8988T (cell line): ENCODE data around the gene MRPL36.
"Not testable (repeated sequence)": the region's sequence is repeated elsewhere in the genome, so short reads cannot be mapped to it uniquely, and the experiment has no call there.

Experiments used
- DNase-seq: peaks from one replicate; pipeline ENCODE4 v3.0.0; 2011

Gene MRPL36

GRCh38 chr5:1799602-1800471, at the start of gene MRPL36:
TSS of gene MRPL36 (minus strand) at chr5:1799837. CDS start at chr5:1798935, 902 bp downstream.
- peak; percentile 99 for DNase-seq

- DNase-seq: no peak
Measured at GRCh38 chr5:1847611-1848010, 48.0 kb upstream of the MRPL36 start.

- no peak for DNase-seq
Measured at GRCh38 chr5:1847056-1847455, 47.4 kb upstream of the MRPL36 start.

GRCh38 chr5:1846583-1846982, 46.9 kb upstream of the MRPL36 start:
- DNase-seq: no peak

- DNase-seq: no peak
Measured at GRCh38 chr5:1845696-1846095, 46.1 kb upstream of the MRPL36 start.

- no peak for DNase-seq
Measured at GRCh38 chr5:1844708-1845436, 45.2 kb upstream of the MRPL36 start.

GRCh38 chr5:1843761-1844160, 44.1 kb upstream of the MRPL36 start:
- DNase-seq: not testable (repeated sequence)

GRCh38 chr5:1842004-1842819, 42.6 kb upstream of the MRPL36 start:
- no peak for DNase-seq

GRCh38 chr5:1840741-1841521, 41.3 kb upstream of the MRPL36 start:
- no peak for DNase-seq

- no peak for DNase-seq
Measured at GRCh38 chr5:1840071-1840547, 40.5 kb upstream of the MRPL36 start.

GRCh38 chr5:1838013-1838412, 38.4 kb upstream of the MRPL36 start:
- DNase-seq: no peak

GRCh38 chr5:1836891-1837880, 37.5 kb upstream of the MRPL36 start:
- DNase-seq: no peak

GRCh38 chr5:1836176-1836890, 36.7 kb upstream of the MRPL36 start:
- no peak for DNase-seq

GRCh38 chr5:1835431-1835830, 35.8 kb upstream of the MRPL36 start:
- no peak for DNase-seq

- DNase-seq: no peak
Measured at GRCh38 chr5:1834721-1835429, 35.2 kb upstream of the MRPL36 start.

GRCh38 chr5:1834022-1834551, 34.5 kb upstream of the MRPL36 start:
- DNase-seq: no peak

GRCh38 chr5:1833264-1834021, 33.8 kb upstream of the MRPL36 start:
- no peak for DNase-seq

GRCh38 chr5:1832511-1833250, 33.0 kb upstream of the MRPL36 start:
- no peak for DNase-seq
